MM.1S (cell line): ENCODE measurements around the gene SEPTIN2.
"Not testable (repeated sequence)": the region's sequence is repeated elsewhere in the genome, so short reads cannot be mapped to it uniquely, and the experiment has no call there.

Source experiments
- DNase-seq: peaks from one replicate; pipeline ENCODE4 v3.0.0-alpha.2; 2015
- H2AFZ ChIP-seq: fragments of 300-600 bp; sonication (generic); 2 replicates; pipeline ENCODE4 v1.6.0; 2016; ENCODE audit warnings: antibody characterized with exemption, low read length
- H3F3A ChIP-seq: fragments of 300-600 bp; sonication (generic); 2 replicates; pipeline ENCODE4 v1.6.1; 2016; ENCODE audit warnings: mild to moderate bottlenecking, antibody characterized with exemption, low read length, moderate library complexity, mixed read lengths; ENCODE audit not compliant: insufficient read depth
- H3K27ac ChIP-seq: fragments of 300-600 bp; sonication (generic); 2 replicates; pipeline ENCODE4 v1.5.1; 2016; ENCODE audit warnings: mild to moderate bottlenecking, low read length
- H3K27me3 ChIP-seq: fragments of 300-600 bp; sonication (generic); replicated peaks from 2 replicates; pipeline ENCODE4 v1.6.0; 2016; ENCODE audit warnings: low read length; ENCODE audit not compliant: insufficient read depth
- H3K36me3 ChIP-seq: fragments of 300-600 bp; sonication (generic); replicated peaks from 2 replicates; pipeline ENCODE4 v1.6.1; 2016; ENCODE audit warnings: mild to moderate bottlenecking, low read length, mixed read lengths; ENCODE audit not compliant: insufficient read depth
- H3K4me1 ChIP-seq: fragments of 300-600 bp; sonication (generic); 2 replicates; pipeline ENCODE4 v1.6.1; 2016; ENCODE audit warnings: low read length, mixed read lengths
- H3K4me2 ChIP-seq: fragments of 300-600 bp; sonication (generic); 2 replicates; pipeline ENCODE4 v1.6.0; 2016; ENCODE audit warnings: low read depth, low read length
- H3K4me3 ChIP-seq: fragments of 300-600 bp; sonication (generic); 2 replicates; pipeline ENCODE4 v1.5.1; 2016; ENCODE audit warnings: low read length, mixed read lengths
- H3K79me2 ChIP-seq: fragments of 300-600 bp; sonication (generic); 2 replicates; pipeline ENCODE4 v1.6.1; 2016; ENCODE audit warnings: mixed run types, low read length, mixed read lengths
- H3K9ac ChIP-seq: fragments of 300-600 bp; sonication (generic); 2 replicates; pipeline ENCODE4 v1.6.1; 2016; ENCODE audit warnings: low read length, mixed read lengths
- H3K9me2 ChIP-seq: fragments of 300-600 bp; sonication (generic); replicated peaks from 2 replicates; pipeline ENCODE4 v1.6.1; 2016; ENCODE audit warnings: mild to moderate bottlenecking, low read length, mixed read lengths; ENCODE audit not compliant: insufficient read depth
- H3K9me3 ChIP-seq: fragments of 300-600 bp; sonication (generic); replicated peaks from 2 replicates; pipeline ENCODE4 v1.6.1; 2016; ENCODE audit warnings: mild to moderate bottlenecking, low read length, mixed read lengths; ENCODE audit not compliant: insufficient read depth
- H4K20me1 ChIP-seq: fragments of 300-600 bp; sonication (generic); 2 replicates; pipeline ENCODE4 v1.6.1; 2016; ENCODE audit warnings: mild to moderate bottlenecking, low read length, moderate library complexity, mixed read lengths; ENCODE audit not compliant: insufficient read depth
- EZH2 ChIP-seq: fragments of 300-600 bp; sonication (generic); optimal IDR thresholded peaks from 2 replicates; pipeline ENCODE3; 2017; ENCODE audit warnings: low read depth, mild to moderate bottlenecking, antibody characterized with exemption, low read length, mixed read lengths
- EZH2phosphoT487 ChIP-seq: fragments of 300-600 bp; sonication (generic); IDR thresholded peaks from 2 replicates; pipeline ENCODE4 v1.6.1; 2018; ENCODE audit warnings: antibody characterized with exemption, low read length
- TF ChIP-seq, protein P1 (sequence below): fragments of 300-600 bp; sonication (generic); IDR thresholded peaks from 2 replicates; pipeline ENCODE4 v1.5.1; 2016; ENCODE audit warnings: antibody characterized with exemption, low read length, mixed read lengths

Gene SEPTIN2

DNA sequence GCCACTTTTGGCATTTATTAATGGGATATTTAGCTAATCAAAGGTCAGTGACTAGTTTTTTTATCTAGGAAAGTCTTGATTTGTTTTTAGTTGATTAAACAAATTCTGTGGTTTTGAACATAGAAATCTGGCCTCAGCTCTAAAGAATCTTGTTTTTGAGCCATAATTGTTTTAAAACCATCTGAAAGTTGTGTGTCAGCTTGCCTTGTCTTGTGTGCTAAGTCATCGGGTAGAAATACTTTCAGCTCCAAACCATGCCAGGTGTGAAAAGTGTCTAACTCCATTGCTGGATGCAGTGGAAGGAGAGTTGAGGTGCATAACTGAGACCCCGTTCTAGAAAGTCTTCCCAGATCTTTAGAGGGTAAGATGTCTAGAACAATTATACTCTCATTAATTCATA lies 63.1 kb downstream of the SEPTIN2 start:
- Histone ChIP-seq H3F3A (peaks cover 31% of the 10 kb centered on the region), H2AFZ (no peak overlapping the region), H3K27me3 (no peaks in the 10 kb centered on the region), H3K4me2 (peak overlapping the region; percentile 45; the same call in 1 of the 2 replicates), H3K4me3 (no peak overlapping the region), H3K27ac (peak overlapping the region; percentile 63; the same call in 1 of the 2 replicates), H3K4me1 (peaks cover 53% of the 10 kb centered on the region), H3K36me3 (no peaks in the 10 kb centered on the region; the same call in none of the 2 replicates), H3K9me3 (no peaks in the 10 kb centered on the region), H4K20me1 (no peaks in the 10 kb centered on the region), H3K9ac (no peak overlapping the region; the same call in 1 of the 2 replicates), H3K9me2 (no peaks in the 10 kb centered on the region), H3K79me2 (peaks cover 76% of the 10 kb centered on the region)
- DNase-seq = peak; percentile 68
- TF ChIP-seq EZH2phosphoT487 (no peak), EZH2 (no peak)
- TF ChIP-seq, protein P1, sequence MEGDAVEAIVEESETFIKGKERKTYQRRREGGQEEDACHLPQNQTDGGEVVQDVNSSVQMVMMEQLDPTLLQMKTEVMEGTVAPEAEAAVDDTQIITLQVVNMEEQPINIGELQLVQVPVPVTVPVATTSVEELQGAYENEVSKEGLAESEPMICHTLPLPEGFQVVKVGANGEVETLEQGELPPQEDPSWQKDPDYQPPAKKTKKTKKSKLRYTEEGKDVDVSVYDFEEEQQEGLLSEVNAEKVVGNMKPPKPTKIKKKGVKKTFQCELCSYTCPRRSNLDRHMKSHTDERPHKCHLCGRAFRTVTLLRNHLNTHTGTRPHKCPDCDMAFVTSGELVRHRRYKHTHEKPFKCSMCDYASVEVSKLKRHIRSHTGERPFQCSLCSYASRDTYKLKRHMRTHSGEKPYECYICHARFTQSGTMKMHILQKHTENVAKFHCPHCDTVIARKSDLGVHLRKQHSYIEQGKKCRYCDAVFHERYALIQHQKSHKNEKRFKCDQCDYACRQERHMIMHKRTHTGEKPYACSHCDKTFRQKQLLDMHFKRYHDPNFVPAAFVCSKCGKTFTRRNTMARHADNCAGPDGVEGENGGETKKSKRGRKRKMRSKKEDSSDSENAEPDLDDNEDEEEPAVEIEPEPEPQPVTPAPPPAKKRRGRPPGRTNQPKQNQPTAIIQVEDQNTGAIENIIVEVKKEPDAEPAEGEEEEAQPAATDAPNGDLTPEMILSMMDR = no peak

DNA sequence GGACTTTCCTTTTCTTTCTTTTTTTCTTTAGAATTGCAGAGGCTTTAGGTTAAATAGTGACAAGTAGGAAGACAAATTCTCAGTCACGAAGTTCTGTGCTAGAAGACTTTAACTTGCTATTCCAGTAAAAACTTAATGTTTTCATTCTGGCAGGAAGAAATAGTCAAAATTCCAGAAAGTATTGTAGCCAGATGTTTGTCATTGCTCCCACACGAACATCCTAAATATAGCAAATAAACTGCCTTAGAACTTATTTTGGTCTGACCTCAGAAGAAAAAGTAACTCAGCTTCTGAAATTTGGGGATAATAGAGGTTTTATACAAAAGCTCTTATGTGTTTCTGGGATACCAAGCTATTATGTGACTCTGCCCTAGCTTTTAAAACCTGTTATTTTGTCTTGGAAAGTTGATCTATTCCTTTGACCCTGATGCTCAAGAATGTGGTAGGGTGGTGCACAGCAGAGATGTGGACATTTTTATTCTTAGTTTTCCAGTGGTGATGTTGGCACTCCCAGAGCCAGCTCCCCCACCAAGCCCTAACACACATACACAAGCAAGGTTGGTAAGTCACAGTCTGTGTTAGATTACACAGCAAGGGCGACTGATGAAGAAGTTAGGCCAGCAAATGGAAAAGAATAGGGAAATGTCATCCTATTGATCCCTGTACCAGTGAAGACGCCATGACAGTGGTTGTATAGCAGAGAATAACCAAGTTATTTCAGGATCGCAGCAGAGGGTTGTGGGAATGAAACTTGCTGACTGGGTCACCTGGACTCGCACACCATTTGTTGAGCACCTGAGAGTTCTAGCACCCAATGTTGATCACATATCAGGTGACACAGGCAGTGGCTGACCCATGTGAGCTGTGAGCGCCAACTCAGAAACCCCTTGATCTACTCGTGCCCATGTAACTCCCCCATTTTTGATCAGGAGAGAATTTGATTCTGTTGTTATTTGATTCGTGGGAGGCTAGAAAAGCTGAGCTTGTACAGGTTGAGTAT lies 64.1 kb downstream of the SEPTIN2 start:
- TF ChIP-seq, protein P1 = no peak
- TF ChIP-seq EZH2 = no peak
- TF ChIP-seq EZH2phosphoT487 = no peak
- H3K4me1 ChIP-seq = peaks cover 46% of the 10 kb centered on the region
- H3K27ac ChIP-seq = peak overlapping the region; percentile 63
- no peak overlapping the region; the same call in 1 of the 2 replicates for H3K4me3 ChIP-seq
- peak overlapping the region; percentile 24 for H3K4me2 ChIP-seq
- no peaks in the 10 kb centered on the region for H3K27me3 ChIP-seq
- peak; percentile 76 for DNase-seq
- H3K9me3 ChIP-seq = no peaks in the 10 kb centered on the region
- peaks cover 23% of the 10 kb centered on the region for H3F3A ChIP-seq
- H3K9me2 ChIP-seq = no peaks in the 10 kb centered on the region
- H3K9ac ChIP-seq = no peak overlapping the region; the same call in 1 of the 2 replicates
- H3K36me3 ChIP-seq = no peaks in the 10 kb centered on the region; the same call in 1 of the 2 replicates
- no peaks in the 10 kb centered on the region for H4K20me1 ChIP-seq
- H2AFZ ChIP-seq = no peak overlapping the region
- H3K79me2 ChIP-seq = peaks cover 84% of the 10 kb centered on the region

DNA sequence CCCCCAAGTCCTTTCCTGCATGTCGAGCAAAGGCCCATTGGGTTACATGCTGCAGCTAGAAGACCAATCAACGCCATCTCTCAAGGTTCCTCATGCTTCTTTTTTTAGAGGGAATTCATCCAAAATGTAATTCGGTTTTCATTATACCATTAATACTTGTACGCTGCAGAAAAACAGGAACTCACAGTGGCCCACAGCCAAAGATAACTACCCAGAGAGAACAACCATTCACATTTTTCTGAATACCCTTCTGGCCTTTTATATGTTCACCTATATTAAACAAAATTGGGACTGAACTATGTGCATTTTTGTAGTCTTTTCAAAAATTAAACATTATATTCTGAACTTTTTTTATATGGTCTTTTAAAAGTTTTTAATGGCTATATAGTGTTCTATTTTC lies 66.1 kb downstream of the SEPTIN2 start:
- H3K27ac ChIP-seq = no peak overlapping the region
- no peak overlapping the region for H3K4me3 ChIP-seq
- H3K79me2 ChIP-seq = peaks cover 83% of the 10 kb centered on the region
- no peak overlapping the region for H3K9ac ChIP-seq
- no peaks in the 10 kb centered on the region for H4K20me1 ChIP-seq
- TF ChIP-seq, protein P1 = no peak
- TF ChIP-seq EZH2 = no peak
- no peak for TF ChIP-seq EZH2phosphoT487
- no peak overlapping the region for H2AFZ ChIP-seq
- no peaks in the 10 kb centered on the region; the same call in 1 of the 2 replicates for H3K36me3 ChIP-seq
- no peaks in the 10 kb centered on the region for H3K9me2 ChIP-seq
- H3K4me2 ChIP-seq = no peak overlapping the region
- peaks cover 22% of the 10 kb centered on the region for H3F3A ChIP-seq
- no peak for DNase-seq
- peaks cover 28% of the 10 kb centered on the region for H3K4me1 ChIP-seq
- H3K27me3 ChIP-seq = no peaks in the 10 kb centered on the region
- H3K9me3 ChIP-seq = no peaks in the 10 kb centered on the region

DNA sequence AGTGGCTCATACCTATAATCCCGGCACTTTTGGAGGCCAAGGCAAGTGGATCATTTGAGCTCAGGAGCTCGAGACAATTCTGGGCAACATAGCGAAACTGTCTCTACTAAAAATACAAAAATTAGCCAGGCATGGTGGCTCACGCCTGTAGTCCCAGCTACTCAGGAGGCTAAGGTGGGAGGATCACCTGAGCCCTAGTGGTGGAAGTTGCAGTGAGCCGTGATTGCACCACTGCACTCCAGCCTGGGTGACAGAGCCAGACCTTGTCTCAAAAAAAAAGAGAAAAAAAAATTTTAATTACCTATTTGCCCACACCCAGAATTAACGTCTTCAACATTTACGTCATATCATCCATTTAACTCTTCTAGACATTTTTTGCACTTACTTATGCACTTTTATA lies 69.7 kb downstream of the SEPTIN2 start:
- not testable (repeated sequence) for H3K9ac ChIP-seq, H3K4me2 ChIP-seq, H3K4me1 ChIP-seq, H3K9me3 ChIP-seq, H3K36me3 ChIP-seq, H3K27me3 ChIP-seq, H4K20me1 ChIP-seq, H3K27ac ChIP-seq, DNase-seq, H2AFZ ChIP-seq, H3K4me3 ChIP-seq, H3F3A ChIP-seq, H3K9me2 ChIP-seq
- peaks cover 79% of the 10 kb centered on the region for H3K79me2 ChIP-seq
